EL (cell line): ENCODE results near the gene BOD1L1.

Source experiments
- DNase-seq: peaks from one replicate; pipeline ENCODE4 v3.0.0-alpha.2; 2016

Gene BOD1L1

DNA sequence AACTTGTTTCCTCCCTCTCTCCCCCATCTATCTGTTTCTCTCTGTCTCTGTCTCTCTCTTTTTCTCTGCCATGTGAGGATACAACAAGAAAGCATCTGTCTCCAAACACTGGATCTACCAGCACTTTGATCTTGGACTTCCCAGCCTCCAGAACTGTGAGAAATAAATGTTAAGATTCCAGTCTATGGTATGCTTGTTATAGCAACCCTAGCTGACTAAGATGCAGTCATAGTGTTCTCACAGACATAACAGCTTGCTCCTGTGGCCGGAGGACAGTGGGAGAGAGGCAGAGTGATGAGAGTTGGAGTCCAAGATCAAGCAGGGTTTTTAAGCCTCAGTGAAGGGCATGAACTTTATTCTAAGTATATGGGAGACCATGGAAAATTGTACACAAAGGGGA lies 74.4 kb downstream of the BOD1L1 start:
- DNase-seq, result no peak

DNA sequence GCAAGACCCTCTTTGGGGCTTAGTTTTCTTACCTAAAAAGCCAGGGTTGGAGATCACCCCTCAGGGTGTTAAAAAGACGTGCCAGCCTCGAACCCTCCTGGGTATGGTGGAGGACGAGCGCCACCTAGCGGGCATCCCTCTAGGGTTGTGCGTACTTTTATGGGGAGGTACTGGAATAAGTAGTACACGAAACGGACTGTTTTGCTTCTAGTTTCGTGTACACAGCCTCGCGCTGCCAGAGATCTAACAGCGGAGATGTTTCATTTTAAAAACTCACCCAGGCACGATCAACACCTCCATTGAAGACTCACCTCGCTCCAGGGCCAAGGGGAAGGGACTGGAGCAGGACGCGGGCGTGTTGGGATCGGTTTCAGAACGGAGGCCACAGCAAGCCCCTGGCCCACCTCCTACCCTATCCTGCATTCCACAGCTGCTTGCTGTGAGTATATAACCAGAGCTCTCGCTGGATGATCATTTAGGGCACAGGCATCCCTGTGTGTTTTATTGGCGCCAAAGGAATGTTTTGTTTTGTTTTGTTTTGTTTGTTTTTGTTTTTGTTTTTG lies 78.5 kb downstream of the BOD1L1 start:
- peak; percentile 78 for DNase-seq

DNA sequence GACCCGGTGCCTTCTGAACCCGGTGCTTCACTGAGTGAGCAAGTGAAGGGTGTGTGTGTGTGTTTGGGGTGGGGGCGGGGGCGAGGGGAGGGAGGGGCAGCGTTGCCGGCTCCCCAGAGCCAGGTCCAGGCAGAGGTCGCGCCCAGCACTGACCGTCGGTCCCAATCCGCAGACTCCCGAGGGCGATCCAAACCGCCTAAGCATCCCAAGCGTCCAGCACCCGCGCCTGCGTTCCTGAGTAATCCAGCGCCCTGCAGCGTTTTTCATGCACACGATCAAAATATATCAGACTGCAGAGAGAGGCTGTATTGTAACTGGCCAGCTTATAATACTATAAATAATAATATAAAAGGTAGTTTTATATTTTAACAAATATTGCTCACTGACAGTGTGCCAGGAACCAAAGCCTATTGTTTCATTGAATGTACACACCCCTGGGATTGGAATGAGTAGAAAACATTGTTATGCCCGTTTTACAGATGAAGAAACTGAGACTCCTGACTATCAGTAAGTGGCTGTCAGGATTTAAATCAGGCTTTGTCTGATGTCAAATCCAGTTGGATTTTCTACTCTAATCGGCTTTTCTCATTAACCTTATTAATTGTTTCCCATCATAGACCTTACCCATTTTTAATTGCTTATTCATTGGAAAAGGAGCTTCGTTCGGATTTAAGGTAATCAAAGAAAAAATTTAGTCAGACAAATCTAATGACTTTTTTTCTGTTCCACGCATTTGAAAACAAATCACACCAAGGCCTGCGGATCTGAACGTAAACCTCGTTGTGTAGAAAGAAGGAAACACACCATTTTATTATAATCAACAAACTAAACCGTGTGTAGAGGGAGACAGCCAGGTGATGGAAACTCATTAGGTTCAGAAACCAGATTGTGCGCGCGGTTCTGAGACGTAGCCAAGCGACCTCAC lies 79.2 kb downstream of the BOD1L1 start:
- DNase-seq, result peak; percentile 27

DNA sequence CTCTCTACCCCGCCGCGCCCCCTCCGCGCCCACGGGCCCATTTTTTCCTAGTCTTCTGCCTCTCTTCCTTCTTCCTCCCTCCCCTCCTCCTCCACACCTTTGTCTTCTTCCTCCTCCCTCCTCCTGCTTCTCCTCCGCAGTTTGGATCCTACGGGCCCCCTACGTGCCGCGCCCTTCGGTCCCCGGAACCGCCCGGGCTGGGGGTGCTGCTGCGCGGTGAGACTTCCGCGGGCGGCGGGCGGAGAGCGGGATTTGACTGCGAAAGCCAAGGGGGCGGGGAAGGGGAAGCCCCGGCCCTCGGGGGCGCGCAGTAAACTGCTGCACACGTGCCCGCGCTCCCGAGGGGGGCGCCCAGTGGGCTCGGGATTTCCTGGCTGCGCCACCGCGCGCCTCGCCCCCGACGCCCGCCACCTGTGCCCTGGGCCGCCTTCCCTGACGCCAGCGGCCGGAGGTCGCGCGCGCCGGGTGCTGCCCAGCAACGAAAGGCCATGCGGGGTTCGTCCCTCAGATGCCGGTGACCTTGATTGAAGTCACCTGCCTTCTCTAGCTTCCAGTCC lies 80.0 kb downstream of the BOD1L1 start:
- DNase-seq, result no peak

DNA sequence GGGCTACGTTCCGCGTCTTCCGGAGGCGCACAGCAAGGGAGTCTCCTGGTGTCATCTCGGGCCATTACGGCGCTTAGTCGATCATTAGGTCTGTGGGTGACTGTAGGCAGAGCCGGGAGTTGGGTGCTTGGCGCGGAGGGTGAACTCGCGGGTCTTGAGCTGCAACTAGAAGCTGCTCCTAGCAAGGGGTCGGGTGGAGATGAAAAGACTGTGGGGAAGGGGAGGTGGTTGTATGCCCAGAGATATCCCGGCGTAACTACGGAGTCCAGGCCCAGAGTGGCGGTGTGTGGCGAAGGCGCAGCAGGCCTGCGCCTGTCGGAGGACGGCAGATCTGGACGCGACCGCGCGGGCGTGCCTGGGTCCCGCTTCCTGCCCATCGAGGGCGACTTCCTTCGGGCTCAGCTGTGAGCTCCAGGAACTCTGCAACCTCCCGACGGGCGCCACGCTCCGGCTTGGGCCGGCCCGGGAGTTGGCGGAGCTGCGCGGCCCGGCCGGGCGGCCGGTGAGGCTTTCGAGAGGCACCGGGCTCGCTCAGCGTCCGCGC lies 80.5 kb downstream of the BOD1L1 start:
- DNase-seq, result no peak

DNA sequence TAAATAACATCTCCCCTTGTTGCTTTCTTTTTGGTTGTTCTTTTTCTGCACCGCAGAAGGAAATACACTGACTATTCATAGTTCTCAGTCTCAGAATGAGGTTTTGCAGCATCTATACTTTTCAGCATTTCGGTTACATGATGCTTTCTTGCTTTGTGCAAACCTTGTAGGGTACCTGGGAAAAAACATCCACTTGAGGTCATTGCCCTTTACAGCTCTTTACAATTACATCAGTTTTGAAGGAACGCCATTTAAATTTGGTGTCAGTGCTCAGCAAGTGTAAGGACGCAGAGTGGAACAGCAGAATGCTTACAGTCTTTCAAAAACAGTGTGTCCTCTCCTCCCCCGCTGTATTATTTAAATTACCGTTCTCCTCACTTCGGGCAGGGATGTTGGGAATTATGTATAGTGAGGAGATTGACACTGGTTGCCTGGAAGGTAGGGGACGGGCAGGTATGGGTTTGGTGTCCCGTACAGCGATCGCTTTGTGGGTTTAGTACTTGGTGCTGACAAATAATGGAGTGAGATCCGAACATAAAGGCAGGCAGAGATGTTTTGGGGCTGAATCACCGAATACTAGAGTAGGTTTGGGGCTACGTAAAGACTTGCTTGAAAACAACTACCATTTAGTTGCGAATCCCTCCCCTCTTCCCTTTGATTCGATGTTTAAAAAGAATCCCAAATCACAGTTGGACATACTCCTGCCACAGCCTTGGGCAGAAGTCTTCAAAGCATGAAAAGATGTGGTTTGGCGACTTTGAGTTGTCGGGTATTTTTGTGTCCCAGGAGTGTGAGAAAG lies 81.2 kb downstream of the BOD1L1 start:
- DNase-seq, result no peak

DNA sequence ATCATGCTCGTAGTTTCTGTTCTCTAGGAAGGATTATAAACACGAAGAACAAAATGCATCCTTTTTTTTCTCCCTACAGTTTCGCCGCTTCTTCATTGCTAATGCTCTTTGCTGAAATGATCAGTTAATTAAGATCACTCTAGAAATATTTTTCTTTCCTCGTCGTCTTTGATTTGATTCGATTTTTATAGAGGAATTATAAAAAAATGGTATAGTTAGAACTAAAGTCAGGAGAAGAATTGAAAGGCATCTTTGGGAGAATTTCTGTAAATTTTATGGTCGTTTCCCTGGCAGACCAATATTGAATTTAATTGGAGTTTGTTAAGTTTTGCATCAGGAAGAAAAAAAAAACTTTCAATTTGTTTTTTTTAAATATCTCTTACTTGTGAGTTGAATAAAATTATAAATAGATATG lies 82.1 kb downstream of the BOD1L1 start:
- DNase-seq, result no peak

DNA sequence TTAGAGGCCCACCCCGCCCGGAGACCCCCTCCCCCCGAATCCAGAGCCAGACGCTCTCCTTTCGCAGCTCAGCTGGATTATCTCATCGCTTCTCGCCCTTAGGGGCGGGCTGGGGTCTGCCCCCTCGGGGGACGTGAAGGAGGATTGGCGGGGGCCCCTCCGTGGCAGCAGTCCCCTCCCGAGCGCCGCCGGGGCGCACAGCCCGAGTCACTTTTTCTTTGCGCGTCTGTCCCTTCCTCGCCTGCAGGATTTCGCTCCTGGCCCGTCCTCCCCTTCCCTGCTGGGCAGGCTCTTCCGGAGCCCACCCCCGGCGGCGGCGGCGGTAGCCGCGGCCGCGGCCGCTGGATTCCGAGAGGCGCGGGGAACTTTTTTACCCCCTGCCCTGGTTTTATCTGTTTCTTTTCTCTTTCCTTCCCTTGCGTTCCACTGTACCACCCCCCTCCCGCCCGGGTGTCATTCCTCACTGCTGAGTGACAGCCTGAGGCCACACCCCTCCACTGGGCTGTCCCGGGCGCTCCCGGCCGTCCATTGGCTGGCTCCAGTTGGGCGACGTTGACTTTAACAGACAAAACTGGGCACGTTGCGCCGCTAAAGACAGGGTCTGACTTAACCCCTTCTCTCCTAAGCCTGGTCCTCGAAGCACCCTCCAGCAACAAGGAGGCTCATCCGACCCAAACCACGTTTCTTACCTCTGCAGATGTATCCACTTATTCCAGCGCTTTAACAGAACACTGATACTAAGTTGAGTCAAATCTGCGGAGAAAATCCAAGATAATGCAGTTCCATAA lies 82.7 kb downstream of the BOD1L1 start:
- peak; percentile 74 for DNase-seq

DNA sequence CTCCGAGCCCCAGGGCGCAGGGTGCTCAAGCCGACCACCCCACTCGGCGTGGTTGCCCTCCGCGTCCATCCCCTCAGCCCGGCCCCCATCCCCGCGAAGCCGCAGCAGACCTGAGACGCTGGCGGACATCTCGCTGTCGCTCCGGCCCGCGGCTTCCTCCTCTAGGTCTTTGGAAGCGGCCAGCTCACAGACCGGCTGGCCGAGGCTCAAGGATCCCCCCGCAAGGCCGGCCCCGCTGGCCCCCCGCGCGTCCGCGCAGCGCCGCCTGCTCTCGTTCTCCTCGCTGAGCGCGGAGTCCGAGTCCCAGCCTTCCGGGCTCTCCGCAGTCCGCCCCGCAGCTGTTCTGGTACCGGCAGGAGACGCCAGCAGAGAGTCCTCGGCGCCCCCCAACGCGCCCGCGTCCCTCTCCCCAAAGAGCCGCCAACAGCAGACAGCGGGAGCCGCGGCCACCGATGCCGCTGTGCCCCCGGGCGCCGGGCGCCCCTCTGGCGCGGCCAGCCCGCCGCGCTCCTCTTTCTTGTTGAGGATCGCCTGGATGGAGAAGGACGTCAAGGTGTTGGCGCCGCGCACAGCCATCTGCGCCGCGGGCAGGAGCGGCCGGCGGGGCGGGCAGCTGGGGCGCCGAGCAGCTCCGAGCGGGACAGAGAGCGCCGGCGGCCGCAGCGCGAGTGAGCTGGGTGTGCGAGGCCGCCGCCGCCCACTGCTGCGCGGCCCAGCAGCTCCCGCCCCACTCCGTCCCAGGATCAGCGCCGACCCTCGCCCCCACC lies 83.5 kb downstream of the BOD1L1 start, which contains the start of gene NKX3-2:
NKX3-2 (minus strand) TSS at position 670 of the 767 bp plus-strand sequence; CDS start at position 576, 94 bp downstream.
- peak; percentile 33 for DNase-seq

DNA sequence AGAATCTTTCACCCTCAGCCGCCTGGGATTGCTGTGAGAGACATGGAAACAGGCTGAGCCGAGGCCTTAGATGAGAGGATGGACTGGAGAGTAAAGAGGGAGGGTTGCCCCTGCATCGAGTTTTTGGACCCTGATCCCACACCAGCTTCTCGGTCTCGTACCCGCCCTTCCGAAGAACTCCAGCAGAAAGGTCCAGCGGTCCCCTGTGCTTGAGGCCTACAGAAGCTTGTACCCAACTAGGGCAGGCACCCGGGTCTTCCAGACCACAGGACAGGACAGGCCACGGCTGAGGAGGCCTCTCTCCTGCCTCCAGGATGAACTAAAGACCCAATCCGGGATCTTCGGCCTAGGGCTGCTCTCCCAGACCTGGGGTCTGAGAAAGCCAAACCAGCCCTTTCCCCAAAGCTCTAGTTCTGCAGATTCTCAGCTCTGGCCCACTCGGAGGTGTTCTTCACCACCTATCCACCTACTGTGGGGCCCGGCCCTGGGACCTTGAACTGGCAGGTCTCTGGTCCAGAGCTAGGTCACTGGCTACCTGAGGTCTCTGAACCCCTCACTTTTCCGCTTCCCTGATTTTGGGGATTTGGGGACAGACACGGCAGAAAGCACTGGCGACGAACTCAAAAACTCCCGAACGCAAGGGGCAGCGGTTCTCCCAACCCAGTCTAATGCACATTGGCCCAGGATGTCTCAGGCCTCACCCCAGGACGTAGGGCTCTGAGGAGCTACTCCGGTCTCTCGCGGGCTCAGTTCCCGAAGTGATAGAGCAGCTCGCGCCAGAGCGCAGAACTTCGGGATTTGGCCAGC lies 84.3 kb downstream of the BOD1L1 start:
- no peak for DNase-seq

DNA sequence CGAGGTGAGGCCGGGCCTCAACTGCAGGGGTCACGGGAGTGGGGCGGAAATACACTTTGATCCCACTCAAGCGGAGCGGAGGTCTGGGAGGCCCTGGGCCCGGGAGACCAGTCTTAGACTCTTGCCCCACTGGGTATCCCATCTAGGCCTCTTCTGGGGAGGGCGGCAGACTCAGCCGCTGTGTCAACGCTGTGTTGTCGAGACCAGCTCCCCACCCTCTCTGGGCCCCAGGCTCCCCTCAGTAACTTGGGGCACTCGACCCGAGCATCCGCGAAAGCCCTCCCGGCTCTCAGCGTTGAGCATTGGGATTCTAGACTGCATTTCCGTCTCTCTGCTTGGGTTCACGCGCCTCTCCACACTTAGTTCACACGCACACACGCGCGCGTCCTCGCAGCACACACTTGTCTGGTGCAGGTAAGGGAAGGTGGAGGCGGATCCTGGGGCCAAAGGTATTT lies 84.9 kb downstream of the BOD1L1 start:
- no peak for DNase-seq

DNA sequence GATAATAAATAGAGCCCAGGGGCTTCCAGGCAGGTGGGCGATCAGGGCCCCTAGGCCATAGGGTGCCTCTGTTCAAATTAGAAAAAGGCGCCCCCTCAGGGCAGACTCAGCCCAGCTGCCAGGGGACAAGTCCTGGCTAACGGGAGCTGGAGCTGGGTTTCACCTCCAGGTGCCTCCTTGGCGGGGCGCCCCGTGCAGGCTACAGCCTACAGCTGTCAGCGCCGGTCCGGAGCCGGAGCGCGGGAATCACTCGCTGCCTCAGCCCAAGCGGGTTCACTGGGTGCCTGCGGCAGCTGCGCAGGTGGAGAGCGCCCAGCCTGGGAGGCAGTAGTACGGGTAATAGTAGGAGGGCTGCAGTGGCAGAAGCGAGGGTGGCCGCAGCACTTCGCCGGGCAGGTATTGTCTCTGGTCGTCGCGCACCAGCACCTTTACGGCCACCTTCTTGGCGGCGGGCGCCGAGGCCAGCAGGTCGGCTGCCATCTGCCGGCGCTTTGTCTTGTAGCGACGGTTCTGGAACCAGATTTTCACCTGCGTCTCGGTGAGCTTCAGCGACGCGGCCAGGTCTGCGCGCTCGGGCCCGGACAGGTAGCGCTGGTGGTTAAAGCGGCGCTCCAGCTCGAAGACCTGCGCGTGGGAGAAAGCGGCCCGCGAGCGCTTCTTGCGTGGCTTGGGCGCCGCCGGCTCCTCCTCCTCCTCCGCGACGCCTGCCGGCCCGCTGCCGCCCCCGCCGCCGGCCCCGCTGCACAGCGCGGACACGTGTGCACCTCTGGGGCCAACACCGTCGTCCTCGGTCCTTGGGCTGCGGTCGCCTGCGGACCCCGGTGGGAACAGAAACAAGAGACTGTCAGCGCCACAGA lies 85.6 kb downstream of the BOD1L1 start:
- no peak for DNase-seq

DNA sequence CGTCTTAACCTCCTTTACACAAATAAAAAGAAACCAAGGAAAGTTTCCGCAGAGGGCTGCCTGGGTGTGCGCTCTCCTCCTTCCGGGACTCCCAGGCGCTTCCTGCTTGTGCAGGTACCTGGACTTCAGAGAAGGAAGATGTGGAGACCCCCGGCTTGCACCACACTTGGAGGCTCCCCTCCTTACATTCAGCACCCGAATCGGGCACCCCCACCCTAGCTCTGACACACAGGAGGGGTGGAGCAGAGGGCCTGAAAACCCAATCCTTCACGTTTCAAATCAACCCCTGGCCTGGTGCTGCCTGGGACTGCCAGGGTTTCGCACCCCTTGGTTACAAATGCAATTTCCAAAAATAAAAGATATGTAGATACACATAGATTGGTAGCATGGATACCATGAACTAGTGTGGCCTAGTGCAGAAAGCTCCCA lies 86.3 kb downstream of the BOD1L1 start:
- DNase-seq, result no peak

DNA sequence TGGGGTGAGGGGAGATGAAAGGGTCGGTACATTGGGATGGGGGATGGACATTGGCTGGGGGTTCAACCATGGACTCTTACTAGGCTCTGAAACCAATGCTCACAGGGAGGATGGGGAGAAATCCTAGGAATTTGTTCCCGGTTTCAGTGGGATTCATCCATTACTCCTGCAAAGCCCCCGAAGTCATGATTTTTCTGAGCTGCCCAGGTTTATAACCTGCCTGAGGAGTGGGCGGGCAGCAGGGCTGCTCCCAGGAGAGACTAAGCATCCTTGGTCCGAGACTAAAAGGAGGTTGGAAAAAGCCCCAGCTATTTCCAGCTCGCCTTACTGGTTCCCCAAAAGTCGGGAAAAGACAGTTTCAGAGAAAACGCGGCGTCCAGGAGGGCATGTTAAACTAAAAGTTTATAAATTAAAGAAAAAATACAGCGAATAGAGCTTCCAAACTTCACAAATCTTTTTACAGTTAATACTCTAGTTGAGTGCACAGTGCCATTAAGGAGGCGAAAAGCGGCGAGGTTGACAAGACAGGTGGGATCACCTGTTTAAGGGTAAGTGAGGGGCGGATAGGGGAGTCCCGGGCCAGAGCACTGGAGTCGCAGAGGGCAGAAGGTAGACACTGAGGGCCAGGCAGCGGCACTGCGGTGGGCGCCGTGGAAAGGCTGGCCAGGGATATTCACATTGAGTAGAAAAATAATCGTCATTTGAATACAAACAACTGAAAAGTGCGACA lies 86.9 kb downstream of the BOD1L1 start:
- no peak for DNase-seq

DNA sequence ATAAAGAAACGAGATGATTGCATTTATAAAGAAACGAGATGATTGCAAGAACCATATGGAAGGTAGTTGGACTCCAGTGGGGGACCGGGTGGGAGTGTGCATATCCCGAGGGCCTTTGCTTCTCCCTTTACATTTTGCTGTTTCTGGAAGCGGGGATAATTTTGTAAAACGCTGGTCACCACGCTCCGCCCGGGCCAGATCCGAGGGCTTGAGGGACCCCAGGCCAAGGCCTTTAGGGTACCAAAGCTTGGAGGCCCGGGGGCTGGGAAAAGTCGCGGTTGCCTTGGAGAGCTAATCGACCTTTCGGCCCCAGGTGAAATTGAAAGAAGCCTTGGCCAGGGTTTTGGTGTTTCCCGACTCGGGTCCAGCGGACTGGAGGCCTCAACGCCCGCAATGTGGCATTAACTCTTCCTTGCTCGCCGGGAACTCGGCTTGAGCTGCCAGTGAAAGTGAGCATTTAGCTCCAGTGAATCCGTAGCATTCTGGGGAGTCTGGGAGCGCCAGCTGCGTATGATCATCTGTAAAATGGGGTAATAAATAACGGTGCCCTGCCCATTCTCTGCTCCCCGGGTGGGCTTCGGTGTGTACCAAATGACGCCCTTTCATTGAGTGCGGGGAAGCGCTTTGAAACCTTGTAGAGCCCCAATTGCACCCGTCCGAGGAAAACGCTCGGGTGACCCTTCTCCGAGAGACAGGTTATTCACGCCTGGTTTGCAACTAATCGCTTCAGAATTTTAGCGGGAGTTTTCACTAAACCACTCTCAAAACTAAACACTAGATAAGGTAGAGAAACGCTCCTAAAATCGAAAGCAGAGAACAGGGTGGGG lies 87.7 kb downstream of the BOD1L1 start:
- no peak for DNase-seq

DNA sequence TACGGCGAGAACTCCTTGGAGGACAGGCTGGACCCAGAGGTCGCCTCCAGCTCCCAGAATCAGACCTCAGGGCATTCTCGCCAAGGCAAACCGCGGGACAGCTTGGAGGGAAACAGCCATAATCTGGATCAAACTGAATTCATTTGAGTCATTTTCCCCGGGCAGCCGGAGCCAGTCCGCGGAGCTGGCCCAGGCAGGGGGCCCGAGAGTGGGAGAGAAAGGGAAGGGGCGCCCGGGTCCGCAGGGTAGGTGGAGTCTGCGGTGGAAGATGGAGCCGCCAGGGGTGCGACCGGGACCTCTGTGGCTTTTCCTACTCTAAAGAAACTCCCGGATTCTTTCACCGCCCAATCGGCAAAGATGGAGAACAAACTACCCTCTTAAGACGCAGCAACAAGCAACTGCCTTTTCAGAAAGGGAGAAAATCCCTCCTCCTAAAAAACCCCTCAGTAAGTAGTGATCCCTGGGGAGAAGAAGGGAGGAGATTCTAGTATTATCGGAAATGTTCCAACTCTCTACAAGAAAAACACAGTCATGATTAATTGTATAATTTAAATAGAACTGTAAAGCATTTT lies 88.4 kb downstream of the BOD1L1 start:
- no peak for DNase-seq

DNA sequence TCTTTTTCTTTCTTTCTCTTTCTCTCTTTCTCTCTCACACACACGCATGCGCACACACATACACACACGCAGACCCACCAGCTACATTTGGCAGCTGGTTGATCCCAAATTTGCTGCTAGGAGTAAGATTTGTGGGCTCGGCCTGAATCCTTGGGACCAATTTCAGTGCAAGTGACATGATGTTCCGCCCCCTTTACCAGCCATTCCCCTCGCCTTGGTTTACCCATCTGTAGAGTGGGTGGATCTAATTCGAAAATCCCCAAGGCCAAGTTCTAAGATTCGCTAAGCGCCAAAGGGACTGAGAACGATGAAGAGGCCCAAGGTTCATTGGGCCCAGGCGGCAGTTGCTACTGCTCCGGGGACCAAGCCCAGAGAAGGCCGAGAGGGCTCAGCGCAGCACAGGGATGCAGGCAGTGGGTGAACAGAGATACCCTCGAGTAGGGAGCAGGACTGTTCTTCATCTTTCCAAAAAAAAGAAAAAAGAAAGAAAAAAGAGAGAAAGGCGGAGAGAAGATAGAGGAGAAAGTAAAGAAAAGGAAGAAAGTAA lies 89.0 kb downstream of the BOD1L1 start:
- DNase-seq, result no peak
